HG02763 (cell line): Measurements from ENCODE around the gene TYROBP.
"Not testable (repeated sequence)": the region's sequence is repeated elsewhere in the genome, so short reads cannot be mapped to it uniquely, and the experiment has no call there.

ENCODE experiments used
- ATAC-seq: cut with Tn5 transposase; IDR thresholded peaks from one replicate; pipeline ENCODE4 v1.9.1; 2021; ENCODE audit warnings: mild to moderate bottlenecking, moderate library complexity; ENCODE audit not compliant: unreplicated experiment

Gene TYROBP

DNA sequence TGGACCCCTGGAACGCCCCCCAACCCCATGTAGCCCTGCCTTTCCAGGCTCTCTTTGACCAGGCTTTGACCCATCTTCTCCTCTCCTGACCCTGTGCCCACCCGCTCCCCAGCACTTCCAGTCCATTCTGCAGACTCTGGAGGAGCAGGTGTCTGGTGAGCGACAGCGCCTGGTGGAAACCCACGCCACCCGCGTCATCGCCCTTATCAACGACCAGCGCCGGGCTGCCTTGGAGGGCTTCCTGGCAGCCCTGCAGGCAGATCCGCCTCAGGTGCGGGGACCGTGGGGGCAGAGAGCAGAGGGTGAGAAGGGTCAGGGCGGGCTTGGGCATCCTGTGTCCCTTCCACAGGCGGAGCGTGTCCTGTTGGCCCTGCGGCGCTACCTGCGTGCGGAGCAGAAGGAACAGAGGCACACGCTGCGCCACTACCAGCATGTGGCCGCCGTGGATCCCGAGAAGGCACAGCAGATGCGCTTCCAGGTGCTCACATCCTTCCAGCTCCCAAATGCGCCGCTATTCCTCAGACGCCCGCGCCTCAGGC is 33.6 kb downstream of the TYROBP start:
- no peak for ATAC-seq

GRCh38 chr19:35872180-35872579 is 35.9 kb downstream of the TYROBP start:
- no peak for ATAC-seq

GRCh38 chr19:35871611-35872010 is 36.5 kb downstream of the TYROBP start:
- ATAC-seq, result no peak

DNA sequence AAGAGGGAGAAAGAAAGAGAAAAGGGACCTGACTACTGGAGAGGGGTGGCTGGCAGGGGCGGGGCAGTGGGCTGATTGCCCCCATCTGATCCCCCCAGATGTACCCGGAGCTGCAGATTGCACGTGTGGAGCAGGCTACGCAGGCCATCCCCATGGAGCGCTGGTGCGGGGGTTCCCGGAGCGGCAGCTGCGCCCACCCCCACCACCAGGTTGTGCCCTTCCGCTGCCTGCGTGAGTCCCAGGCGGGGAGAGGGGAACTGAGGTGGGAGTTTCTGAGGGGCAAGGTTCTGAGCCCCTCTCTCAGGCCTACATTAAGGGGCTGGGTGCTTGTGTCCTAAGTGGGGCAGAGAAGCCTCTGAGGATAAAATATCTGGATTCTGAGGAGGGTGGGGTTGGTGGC is 37.3 kb downstream of the TYROBP start:
- ATAC-seq, result no peak

- not testable (repeated sequence) for ATAC-seq
Observed at GRCh38 chr19:35870124-35870736, 37.9 kb downstream of the TYROBP start.

- ATAC-seq, result no peak
Observed at GRCh38 chr19:35869327-35870123, 38.6 kb downstream of the TYROBP start.

DNA sequence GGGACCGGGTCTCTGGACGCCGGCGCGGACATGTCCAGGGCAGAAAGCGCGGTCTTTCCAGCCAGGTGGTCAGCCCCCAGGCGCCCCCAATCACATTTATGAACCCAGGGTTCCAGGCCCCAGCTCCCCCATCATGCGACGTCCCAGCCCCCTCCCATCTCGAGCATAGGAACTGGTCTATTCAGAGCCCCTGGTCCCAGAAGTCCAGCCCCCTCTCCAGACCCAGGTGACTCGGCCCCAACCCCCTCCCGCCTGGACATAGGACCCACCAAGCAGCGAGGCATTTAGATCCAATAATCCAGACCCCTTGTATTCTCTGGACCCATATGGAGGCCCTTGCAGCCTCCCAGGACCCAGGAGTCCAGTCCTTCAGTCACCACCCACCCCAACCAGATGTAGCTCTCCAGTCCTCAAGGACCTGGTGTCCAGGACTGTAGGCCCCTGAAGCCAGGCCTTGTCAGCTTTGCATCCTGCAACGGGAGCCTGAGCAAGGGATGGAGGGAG is 39.2 kb downstream of the TYROBP start:
- no peak for ATAC-seq

DNA sequence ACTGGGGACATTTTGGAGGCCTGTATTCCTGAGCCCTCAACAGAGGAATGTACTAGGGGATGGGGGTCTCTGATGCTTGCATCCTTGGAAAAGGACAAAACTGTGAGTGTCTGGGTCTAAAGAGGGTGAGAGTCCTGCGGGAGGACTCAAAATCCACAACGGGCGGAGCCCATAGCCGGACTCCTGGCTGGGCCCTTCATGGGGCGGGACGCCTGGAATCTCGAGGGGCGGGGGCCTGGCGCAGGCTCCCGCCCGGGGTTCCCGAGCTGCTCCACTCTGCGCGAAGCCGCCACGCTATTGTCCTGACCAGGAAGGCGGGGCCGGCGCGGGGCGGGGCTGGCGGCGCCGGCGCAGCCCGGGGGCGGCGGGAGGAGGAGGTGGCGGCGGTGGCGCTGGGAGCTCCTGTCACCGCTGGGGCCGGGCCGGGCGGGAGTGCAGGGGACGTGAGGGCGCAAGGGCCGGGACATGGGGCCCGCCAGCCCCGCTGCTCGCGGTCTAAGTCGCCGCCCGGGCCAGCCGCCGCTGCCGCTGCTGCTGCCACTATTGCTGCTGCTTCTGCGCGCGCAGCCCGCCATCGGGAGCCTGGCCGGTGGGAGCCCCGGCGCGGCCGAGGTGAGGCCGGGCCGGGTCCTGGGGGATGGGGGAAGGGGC is 39.8 kb downstream of the TYROBP start, which contains the start of gene APLP1:
Gene APLP1, plus strand, starts transcription at position 403 of the 651 bp plus-strand sequence. Its CDS starts 63 bp downstream, at position 466.
- ATAC-seq, result no peak

- ATAC-seq, result no peak
Observed at GRCh38 chr19:35863018-35863417, 45.1 kb downstream of the TYROBP start.

DNA sequence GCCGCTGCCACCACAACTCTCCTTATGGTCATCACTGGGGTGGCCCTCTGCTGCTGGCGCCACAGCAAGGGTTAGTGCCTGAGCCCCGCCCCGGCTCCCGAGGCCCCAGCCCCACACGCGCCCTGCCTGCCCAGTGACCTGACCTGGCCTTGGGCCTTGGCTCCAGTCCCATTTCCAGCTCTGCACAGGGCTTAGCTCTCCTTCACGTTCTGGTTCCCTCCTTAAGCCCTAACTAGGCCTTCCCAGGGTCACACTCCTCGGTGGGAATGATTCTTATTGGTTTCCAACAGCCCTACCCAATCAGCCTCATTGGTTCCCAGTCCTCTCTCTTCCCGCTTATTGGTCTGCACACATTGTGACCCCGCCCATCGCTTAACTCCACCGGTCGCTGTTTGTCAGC is 45.6 kb downstream of the TYROBP start:
- no peak for ATAC-seq

- ATAC-seq, result no peak
Observed at GRCh38 chr19:35861640-35862160, 46.4 kb downstream of the TYROBP start.

- ATAC-seq, result no peak
Observed at GRCh38 chr19:35860818-35861639, 47.1 kb downstream of the TYROBP start.

GRCh38 chr19:35860436-35860817 is 47.7 kb downstream of the TYROBP start:
- ATAC-seq, result no peak

- no peak for ATAC-seq
Observed at GRCh38 chr19:35859414-35859813, 48.7 kb downstream of the TYROBP start.

DNA sequence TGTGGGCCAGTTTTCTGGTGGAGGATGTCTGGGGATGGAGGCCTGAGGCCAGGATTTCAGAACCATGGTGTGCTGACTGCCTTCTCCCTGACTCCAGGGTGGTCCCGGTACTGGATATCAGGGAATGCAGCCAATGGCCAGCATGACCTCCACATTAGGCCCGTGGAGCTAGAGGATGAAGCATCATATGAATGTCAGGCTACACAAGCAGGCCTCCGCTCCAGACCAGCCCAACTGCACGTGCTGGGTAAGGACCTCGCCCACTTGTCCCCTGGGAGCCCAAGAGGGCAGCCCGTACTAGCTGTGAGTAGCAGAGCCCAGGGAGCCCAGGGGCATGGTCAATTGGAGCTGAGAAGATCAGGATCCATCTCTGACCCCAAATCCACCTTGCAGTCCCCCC is 49.8 kb downstream of the TYROBP start:
- no peak for ATAC-seq

GRCh38 chr19:35856546-35857149 is 51.4 kb downstream of the TYROBP start, which contains the start of gene KIRREL2:
TSS of gene KIRREL2 (plus strand) at chr19:35856911. CDS start at chr19:35857120, 209 bp downstream.
- ATAC-seq, result no peak
